Ovary (tissue), 3 donors: ENCODE data around the gene PRKCH.

Experiments used
- EP300 ChIP-seq: sonication (generic); formaldehyde crosslinking; IDR thresholded peaks from one replicate; pipeline ENCODE4 v1.6.1; 2017; ENCODE audit warnings: antibody characterized with exemption
- TF ChIP-seq, protein P1 (sequence below), 3 donors: fragments of 450-650 bp in 2 of 3; fragments of 200-600 bp in 1 of 3; IDR thresholded peaks; one replicate each; pipeline versions ENCODE4 v1.5.1 to v1.8.0; 2016 to 2022; ENCODE audit warnings: antibody characterized with exemption in 3 of 3, mild to moderate bottlenecking in 1 of 3
- donor health status: DM: no; HTN: no; CAD: no.

DNA sequence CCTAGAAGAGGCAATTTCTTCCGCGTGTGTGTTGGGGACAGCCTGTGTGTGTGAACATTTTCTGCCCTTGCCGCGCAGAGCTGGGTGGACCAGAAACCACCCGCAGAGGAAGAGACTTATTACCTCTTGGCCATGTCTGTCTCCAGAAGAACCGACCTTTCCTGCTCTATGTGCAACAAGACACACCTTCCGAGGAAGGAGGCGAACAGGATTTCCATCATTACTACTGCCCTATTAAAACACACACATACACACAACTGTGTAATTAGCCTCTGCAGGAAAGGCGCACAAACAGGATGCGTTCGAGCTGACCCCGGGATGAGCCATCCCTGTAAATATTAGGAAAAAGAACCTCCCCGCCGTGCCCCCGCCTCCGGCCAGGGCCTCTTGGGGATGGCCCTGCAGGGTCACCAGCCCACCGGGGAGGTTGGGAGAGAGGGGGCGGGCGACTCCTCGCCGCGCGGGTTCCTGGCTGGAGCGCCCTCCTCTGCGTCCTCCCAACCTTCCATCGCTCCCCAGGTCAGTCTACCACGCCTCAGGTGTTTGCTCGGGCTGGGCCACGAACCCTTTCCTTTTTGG is 484 bp upstream of the PRKCH start:
- no peak for TF ChIP-seq EP300
- TF ChIP-seq, protein P1, sequence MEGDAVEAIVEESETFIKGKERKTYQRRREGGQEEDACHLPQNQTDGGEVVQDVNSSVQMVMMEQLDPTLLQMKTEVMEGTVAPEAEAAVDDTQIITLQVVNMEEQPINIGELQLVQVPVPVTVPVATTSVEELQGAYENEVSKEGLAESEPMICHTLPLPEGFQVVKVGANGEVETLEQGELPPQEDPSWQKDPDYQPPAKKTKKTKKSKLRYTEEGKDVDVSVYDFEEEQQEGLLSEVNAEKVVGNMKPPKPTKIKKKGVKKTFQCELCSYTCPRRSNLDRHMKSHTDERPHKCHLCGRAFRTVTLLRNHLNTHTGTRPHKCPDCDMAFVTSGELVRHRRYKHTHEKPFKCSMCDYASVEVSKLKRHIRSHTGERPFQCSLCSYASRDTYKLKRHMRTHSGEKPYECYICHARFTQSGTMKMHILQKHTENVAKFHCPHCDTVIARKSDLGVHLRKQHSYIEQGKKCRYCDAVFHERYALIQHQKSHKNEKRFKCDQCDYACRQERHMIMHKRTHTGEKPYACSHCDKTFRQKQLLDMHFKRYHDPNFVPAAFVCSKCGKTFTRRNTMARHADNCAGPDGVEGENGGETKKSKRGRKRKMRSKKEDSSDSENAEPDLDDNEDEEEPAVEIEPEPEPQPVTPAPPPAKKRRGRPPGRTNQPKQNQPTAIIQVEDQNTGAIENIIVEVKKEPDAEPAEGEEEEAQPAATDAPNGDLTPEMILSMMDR (IDR thresholded peaks at IDR 0.05), result no peak
